ENCODE results near the gene IFNL2.

DNA sequence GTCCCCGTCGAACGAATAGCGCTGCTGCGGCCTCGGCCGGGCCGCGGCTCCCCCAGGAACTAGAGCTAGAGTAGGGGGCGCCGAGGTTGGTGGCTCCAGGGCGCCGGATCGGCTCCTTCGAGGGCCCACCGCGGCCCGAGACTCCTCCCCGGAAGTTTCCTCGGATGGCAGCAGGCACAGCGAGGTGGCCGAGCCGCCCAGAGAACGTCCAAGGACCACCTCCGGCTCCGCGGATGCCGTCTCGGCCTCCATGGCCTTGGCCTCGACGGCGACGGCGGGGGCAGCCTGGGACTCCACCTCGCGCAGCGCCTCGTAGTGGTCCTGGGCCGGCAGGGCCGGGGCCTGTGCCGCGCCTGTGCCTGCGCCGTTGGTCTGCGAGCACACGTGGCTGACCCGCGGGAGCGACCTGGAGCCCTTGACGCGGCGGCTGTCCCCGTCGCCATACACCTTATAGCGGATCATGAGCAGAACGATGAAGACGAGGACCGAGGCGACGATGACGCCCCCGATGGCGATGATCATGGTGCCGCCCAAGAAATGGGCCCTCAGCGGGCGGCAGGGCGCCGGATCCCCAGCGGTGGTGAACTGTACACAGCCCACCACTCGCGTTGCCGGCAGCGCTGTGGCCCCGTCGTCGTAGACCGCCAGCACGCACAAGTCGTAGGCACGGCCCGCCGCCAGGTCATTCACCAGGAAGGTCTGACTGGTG is 39.8 kb downstream of the IFNL2 start:
- TF ChIP-seq, protein P1, sequence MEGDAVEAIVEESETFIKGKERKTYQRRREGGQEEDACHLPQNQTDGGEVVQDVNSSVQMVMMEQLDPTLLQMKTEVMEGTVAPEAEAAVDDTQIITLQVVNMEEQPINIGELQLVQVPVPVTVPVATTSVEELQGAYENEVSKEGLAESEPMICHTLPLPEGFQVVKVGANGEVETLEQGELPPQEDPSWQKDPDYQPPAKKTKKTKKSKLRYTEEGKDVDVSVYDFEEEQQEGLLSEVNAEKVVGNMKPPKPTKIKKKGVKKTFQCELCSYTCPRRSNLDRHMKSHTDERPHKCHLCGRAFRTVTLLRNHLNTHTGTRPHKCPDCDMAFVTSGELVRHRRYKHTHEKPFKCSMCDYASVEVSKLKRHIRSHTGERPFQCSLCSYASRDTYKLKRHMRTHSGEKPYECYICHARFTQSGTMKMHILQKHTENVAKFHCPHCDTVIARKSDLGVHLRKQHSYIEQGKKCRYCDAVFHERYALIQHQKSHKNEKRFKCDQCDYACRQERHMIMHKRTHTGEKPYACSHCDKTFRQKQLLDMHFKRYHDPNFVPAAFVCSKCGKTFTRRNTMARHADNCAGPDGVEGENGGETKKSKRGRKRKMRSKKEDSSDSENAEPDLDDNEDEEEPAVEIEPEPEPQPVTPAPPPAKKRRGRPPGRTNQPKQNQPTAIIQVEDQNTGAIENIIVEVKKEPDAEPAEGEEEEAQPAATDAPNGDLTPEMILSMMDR (IDR thresholded peaks at IDR 0.05) = peak; percentile 30
- TF ChIP-seq EZH2 (IDR thresholded peaks at IDR 0.05) = peak; percentile 84
